Midbrain (tissue), 1 donor: ENCODE measurements around the gene PLA2G4E.
A peak's percentile ranks its signal among the peaks of the same experiment; 100 is the strongest.

Experiments
- DNase-seq: peaks from one replicate; lab custom pipeline; 2025; lab: John Stamatoyannopoulos, UW

The PLA2G4E gene

DNA sequence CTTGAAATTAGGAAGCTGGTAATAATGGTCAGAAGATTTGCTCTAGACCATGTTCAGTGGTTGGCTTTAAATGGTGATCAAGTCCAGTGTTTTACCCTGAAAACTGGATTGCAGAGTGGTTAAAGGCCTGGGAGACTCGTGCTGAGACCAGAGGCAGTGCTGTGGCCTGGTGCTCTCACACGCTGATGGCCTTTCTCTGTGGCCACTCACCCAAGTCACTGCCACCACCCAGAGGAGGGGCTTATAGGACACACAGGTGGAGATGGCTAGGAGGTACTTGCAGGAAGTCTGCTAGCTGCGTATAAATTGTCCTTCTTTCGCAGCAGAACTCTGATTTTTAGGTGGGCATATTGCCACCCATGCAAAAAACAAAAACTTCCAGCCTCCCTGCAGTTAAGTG lies 42.3 kb downstream of the PLA2G4E start:
- no peak for DNase-seq

DNA sequence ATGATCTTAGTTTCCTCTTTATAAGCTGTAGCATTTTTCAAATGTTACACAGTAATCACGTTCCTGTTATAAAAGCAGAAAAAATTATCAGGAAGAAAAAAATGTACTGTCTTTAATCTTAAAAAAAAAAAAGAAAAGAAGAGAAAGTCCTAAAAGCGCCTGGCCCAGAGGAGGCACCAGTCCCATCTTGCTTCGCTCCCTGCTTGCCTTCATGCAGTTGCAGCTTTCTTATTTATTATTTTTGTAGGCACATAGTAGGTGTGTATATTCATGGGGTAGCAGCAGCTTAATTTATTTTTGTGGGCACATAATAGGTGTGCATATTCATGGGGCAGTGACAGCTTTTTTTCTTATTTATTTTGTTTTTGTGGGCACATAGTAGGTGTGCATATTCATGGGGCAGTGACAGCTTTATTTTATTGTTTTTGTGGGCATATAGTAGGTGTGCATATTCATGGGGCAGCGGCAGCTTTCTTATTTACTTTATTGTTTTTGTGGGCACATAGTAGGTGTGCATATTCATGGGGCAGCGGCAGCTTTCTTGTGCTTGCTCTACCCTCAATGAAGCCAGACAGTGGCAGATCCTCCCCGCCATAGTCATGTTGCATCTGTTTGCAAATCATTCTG lies 43.0 kb downstream of the PLA2G4E start:
- no peak for DNase-seq

DNA sequence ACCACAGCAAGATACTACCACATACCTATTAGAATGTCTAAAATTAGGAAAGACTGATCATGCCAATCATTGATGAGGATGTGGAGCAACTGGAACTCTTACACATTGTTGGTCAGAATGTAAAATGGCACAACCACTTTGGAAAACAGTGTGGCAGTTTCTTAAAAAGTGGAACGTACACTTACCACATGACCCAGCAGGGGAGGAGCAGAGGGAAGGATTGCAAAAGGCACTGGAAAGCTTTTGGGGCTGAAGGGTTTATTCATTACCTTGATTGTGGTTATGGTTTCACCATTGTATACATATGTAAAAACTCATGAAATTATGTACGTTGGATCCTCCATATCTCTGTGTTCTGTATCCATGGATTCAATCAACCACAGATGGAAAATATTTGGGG lies 45.2 kb downstream of the PLA2G4E start:
- DNase-seq: no peak

DNA sequence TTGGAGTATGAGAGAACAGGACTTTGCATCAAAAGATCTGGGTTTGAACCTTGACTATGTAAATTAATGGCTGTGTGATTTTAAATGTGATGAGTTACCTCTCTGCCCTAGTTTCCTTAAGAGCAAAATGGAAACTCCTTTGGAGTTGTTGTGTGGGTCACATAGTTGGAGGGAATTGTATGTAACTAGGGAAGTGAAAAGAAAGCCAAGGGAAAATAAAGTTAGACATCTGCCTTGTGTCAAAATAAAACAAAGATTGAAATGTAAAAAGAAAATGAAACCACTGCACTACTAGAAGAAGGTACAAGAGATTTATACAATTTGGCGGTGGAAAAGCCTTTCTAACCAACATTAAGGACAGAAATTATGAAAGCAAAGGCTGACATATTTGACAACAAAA lies 46.8 kb downstream of the PLA2G4E start:
- no peak for DNase-seq

DNA sequence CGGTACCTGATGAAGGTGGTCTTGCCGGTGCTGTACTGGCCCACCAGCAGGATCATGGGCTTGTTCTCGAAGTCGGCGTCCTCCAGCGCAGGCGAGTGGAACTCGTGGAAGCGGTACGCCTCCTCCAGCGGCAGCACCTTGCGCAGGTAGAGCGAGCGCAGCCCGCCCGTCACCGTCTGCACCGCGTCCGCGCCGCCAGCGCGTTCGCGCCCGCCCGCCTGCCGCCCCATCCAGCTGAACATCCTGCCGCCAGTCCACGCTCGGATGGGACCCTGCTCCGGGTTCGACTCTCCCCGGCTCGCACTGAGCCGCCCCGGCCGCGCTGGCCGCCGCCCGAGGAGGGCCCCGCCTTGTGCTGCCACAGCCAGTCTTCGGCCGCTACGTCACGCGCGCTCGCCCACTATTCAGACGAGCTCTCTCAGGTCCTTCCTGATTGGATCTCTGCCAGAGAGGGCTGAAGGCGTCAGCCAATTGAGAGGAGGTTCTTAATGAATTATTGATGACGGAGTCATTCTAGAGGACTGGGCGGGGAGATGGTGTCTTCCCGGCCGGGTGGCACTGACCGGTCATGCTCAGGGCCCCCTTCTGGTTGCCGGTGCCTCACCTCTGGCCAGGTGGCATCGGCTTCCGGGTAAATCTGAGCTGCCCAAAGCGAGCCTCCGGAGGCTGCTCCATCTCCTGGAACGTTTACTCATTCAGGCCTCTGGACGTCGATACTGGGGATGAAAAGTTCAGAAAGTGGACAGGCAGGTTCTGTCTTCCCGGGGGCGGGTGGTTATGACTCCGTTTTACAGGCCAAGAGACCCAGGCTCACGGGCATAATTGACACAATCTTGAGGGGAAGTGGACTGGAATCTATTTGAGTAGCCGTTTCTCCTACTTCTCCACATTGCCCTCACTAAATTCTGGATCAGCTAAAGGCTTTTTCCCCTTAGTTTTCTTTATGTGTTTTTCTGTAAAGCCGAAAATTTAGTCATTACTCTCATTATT lies 48.3 kb downstream of the PLA2G4E start, which contains the start of gene EHD4:
Gene EHD4 (minus strand): TSS at position 305 of the 990 bp plus-strand sequence. CDS start 63 bp downstream, at position 242.
- DNase-seq: peak; percentile 94

DNA sequence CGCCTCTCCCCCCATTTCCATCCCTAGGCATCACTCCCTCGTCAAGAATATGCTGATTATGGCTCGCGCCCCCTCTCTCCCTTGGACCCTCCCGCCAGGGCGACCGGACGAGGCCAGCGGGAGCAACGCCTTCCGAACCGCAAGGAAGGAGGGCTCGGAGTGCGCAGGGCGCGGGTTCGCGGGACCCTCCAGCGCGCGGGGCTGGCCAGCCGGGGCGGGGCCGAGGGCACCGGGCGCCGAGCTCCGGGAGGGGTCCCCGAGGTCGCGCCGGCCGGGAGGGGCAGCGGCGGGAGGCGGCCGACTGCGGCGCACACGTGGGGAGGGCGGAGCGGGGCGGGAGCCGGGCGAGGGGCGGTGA lies 49.0 kb downstream of the PLA2G4E start:
- DNase-seq: no peak

DNA sequence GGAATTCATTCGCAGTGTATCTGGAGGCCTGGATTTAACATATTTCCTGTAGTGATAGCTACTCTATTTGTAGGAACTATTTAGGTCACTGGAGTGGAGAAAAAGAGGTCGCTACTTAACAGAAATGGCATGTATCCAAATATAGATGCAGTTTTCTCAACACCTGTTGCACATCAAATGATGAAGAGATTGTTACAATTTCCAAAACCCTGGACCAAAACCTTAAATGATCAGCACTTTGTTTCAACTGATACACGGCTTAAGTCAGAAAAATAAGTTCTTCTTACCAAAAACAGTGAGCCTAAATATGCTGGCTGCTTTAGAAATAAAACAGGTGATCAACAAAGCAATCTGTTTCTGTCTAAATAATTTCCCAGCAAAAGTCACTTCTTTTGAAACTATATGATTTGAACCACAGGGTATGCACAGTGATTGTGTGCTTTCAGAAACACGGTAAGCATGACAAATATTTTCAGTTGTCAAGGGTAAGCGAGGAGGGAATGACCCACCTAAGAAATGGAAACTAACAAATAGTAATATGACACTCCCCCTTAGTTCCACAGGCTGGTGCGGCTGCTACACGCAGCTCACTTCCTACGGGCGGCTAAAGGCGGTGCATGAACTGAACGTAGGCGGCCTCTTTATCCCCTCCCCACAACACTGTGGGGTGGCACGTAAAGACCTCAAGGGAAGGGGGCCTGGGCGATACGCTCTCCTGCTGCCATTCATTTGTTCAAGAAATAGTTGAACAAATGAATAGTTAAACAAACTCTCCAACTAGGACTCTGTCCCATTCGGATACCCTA lies 49.5 kb downstream of the PLA2G4E start:
- peak; percentile 8 for DNase-seq

DNA sequence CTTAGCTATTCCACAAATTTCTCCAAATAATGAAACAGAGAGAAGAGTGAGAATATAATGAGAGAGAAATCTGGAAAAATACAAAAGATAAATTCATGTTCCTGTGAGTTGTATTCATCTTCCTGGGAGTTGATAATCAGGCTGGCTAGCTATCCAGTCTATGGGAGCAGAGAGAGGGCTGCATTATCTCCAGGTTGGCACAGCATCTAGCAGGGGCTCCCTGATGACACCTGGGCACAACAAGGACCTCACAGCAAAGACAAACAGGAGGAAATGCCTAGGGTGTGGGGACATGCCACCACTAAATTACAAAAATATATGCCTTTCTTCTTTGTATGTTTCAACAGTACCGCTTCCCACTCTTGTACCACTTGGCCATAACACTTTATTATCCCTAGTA lies 50.4 kb downstream of the PLA2G4E start:
- no peak for DNase-seq

DNA sequence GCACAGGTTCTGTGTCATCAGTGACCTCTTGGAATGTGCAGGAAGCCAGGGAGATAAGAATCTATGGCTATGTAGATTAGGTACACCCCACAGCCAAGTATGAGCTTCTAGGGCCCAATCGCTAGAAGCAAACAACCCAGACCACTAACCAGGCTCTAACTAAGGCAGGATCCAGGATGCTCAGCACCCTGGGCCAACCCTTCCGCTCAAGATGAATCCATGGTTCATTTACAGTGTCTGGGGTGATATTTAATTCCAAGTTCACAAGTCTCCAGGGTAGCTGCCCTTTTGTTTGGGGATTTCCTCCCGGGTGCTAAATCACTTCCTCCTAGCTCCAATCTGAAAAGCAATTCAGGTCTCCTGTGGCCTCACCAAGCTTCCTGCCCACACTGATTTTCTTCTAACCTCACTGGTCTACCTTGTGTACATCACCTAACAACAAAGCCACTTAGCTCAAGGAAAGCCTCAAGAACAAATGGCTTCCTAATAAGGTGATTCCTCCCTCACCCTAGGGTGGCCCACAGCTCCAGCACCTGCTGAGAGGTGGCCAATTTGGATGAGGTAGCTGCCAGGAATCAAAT lies 50.9 kb downstream of the PLA2G4E start:
- no peak for DNase-seq

DNA sequence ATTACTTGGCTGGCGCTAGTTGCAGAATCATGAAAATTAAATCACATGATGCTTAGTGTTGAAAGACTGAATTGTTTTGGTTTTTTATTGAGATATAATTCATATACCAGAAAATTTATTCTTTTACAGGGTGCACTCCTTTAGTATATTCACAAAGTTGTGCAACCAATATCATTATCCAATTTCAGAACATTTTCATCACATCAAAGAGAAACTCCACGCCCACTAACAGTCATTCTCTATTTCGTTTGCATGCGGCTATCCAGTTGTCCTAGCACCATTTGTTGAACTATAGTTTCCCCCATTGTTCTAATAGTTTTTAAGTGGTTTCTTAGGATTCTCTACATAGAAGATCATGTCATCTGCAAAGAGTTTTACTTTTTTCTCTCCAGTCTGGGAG lies 52.1 kb downstream of the PLA2G4E start:
- no peak for DNase-seq

DNA sequence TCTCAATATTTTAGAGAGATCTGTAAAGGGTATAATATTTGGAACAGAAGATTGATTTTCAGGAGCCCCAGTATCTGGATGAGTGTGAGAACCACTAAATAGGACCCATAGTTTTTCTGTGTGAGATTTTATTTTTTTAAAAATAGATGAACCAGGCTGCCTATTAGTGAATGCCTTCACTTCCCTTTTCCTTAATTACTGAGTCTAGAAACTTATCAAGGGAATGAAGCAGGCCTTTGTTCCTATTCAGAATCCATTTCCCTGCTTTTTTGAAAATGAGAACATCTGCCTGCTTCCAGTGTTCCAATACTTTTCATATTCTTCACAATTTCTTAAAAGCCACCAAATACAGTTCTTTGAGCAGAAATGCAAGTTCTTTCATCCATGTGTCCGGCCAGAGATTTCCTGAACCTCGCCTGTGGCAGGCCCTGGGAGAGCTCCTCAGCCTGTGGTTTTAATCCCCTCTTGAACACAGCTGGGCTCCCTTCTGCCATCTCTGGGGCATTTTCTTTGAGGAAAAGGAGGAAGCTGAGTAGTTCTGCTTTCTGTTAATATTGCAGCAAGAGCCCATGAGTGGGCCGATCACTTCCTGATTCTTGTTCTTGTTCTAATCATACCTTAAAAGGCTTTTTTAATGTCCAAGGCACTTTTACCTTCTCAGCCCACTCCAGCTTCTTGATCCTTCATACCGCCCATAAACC lies 53.2 kb downstream of the PLA2G4E start:
- DNase-seq: peak; percentile 13

DNA sequence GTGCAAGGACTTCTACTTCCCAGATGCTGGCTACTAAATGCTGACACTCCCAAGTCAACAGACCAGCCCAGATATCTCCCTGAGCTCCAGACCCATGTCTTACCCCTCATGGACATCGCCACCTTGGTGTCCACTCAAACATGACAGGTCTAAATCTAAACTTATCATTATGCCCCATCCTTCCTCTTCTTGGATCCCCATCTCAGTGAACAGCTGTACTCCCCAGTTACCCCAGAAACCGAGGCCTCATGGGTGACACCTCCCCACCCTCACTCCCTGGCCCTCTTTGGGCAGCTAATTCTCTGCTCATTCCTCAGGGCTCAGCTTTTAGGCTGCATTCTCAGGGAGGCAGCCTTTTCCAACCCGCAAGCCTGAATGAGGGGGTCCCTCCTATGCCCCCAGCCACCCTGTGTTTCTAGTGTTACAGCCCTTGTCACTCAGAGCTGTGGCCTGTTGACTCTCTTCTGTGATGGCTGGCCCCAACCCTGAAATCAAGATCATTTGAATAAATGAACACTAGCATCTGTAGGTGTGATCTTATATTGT lies 53.8 kb downstream of the PLA2G4E start:
- DNase-seq: no peak

DNA sequence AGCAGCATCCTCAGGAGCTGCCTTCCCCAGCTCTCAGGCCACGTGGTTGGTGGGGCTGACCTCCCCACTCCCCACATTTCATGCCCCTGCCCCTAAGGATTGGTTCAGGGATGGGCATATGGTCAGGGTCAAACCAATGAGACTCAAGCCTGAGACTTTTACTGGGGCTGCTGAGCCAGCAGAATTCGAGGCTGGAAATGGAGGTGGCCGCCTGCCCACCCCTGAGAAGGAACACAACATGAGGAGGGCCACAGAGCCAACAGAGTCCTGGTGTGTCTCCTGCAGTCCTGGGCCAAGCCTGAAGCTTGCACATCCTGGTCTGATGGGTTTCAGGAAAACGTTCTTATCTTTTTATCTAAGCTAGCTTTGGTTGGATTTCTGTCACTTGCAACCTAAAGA lies 54.4 kb downstream of the PLA2G4E start:
- DNase-seq: no peak

DNA sequence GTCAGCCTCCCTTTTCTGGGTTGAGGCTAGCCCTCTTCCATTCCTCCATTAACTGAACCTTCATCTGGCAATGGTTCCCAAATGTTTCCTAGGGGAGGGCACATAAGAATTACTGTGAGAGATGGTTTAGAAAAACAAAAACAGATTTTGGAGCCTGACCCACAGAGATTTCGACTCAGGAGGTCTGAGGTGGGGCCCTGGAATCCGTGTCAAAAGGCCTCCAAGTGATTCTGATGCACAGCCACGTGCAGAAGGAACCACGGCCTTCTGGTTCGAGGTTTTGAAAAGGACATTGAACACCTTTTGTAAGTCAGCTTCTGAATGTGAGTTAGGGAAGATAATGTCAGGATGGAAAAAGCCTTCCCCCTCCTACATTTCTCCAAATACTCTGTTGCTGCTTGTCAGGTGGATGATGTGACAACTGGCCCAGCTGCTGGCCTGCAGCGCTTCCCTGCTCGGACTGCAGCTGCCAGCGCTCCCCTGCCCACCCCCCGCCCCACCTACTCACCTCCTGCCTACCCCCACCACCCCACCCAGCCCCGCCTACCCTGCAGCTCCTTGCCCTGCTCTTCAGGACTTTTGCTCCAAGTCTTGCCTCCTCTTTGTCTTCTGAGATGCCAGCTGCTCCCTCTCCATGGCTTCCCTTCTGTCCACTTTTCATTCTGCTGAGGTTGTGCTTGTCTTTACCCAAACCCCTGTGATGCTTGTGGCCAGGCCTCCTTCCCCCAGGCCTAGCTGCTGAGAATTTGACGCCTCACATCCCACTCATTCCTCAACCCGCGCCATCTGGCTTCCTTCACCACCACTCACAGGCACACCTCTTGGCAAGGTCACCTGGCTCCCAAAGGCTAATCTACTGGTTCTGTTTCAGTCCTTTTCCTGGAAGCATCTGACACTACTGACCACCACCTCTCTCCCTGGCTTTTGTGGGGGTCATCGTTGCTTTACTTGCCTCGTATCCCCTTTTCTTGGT lies 55.1 kb downstream of the PLA2G4E start:
- DNase-seq: no peak

DNA sequence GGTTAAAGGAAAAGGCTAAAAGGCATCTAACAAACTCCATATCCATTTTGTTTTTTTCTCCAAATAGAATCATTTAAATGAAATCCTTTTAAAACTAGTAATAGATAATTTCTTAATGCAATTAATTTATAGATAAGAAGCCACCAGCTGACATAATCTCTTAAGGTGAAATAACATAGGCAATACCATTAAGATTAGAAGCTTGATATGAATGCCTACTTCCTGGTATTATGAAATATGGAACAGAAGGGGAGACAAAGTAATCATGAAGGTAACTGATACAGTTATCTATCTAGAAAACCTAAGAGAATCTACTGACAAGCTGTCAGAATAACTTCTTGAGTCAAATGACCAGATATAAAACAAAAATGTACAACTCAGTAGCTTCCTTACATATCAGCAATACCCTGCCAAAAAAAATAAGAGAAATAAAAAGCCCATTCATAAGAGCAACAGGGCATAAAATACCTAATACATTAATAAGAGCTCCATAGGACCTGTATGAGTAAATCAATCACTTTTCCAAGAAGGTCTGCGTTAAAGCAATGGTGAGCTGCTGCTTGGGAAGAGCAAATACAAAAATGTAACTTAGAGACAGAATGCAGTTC lies 59.1 kb downstream of the PLA2G4E start:
- no peak for DNase-seq

DNA sequence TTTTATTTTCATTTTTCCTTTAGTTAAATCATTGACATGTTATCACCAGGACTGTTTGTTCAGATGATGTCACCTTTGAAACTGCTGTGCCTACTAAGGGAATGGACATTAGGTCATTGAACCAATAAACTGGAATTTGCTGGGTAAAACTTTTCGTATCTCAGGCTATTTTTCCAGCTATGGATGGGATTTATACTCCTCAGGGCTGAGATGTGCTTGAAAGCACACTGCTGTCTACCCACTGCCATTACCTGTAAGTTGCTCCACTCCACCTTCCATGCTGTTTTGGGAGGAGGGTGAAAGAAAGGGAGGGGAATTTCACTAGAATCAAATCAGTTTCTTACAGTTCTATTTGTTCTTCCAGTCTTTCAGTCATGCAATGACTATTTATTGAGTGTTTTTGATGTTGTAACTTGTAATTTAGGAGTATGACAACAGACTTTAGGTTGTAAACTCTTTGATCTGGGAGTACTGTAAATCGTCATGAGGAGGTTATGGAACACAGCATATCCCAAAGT lies 59.8 kb downstream of the PLA2G4E start:
- no peak for DNase-seq

DNA sequence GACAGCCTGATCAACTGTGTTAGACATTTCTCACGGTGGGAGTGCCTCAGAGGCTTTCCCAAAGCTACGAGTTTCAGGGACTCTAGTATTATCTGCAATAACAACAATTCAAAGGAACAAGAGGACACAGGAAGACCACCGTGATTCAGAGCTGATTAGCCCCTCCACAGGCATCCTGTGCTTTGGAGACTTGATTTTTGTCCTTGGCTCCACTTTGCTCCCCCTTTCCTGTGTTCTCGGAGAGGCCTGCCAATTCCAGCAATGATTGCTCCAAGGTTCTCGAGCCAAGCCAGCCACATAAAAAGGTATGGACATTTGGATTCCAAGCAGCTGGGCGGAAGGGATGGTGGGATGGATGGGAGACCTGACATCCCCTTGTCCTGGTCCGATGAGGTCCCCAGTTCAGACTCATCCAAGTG lies 62.8 kb downstream of the PLA2G4E start:
- DNase-seq: no peak

DNA sequence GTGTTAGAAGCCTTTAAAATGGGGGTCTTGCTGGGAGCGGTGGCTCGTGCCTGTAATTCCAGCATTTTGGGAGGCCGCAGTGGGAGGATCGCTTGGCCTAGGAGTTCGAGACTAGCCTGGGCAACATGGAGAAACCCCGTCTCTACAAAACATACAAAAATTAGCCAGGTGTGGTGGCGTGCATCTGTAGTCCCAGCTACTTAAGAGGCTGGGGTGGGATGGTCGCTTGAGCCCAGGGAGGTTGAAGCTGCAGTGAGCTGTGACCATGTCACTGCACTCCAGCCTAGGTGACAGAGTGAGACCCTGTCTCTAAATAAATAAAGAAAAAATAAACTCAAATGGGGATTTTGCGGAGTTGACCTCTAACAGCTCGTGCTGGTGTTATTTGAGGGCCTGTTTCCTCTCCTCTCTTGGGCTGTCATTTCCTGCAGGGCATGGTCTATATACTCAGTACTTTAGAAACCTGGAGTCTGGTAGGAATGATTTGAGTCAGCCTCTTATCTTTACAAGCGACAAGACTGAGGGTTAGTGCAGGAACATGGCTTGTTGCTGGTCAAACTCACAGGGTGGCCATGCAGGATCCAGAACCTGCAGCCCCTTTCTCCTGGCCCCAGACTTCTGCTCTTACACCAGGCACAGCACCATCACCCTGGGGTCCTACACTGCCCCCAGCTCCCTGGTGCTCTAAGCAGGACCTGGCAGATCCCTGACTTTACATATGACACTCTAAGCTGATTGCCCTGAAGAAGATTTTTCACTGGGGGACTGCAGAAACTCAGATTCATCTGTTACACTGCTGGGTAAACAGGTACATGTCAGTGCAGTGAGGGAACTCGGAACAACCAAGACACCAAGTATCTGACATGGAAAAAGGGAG lies 63.6 kb downstream of the PLA2G4E start:
- no peak for DNase-seq
